ENCODE results near the gene BLTP1.

Gene BLTP1

GRCh38 chr4:122178961-122179360 is 26.8 kb downstream of the BLTP1 start:
- ATAC-seq (replicated peaks; ENCODE audit: extremely low read depth, poor library complexity, severe bottlenecking) (no peak), DNase-seq (ENCODE audit: low spot score in 2 of 2) (no peak)
- no peak overlapping the region for H3K27ac Mint-ChIP-seq (ENCODE audit: low read depth)
- H3K9me3 Mint-ChIP-seq: no peaks in the 10 kb centered on the region
- H3K4me1 Mint-ChIP-seq: no peaks in the 10 kb centered on the region
- no peak overlapping the region for H3K4me3 Mint-ChIP-seq
- H3K27me3 Mint-ChIP-seq: no peaks in the 10 kb centered on the region
- peaks cover 39% of the 10 kb centered on the region for H3K36me3 Mint-ChIP-seq (ENCODE audit: insufficient read depth)

- Mint-ChIP-seq H3K9me3 (no peaks in the 10 kb centered on the region), H3K4me3 (no peak overlapping the region), H3K36me3 (ENCODE audit: insufficient read depth) (peaks cover 28% of the 10 kb centered on the region), H3K4me1 (no peaks in the 10 kb centered on the region), H3K27ac (ENCODE audit: low read depth) (no peak overlapping the region), H3K27me3 (no peaks in the 10 kb centered on the region)
- peak; percentile 28 for ATAC-seq (replicated peaks; ENCODE audit: extremely low read depth, poor library complexity, severe bottlenecking)
- DNase-seq (ENCODE audit: low spot score in 2 of 2): no peak
Measured at GRCh38 chr4:122195718-122196117, 43.6 kb downstream of the BLTP1 start.
